ENCODE data around the gene KAT2A. TPM values are rescaled to one million over a fixed set of nuclear protein-coding genes. Genes with fewer than 3 reads are reported as not detected.

Gene KAT2A
- total RNA-seq, 1 experiment from 2014 or later, result 41.2 TPM

DNA sequence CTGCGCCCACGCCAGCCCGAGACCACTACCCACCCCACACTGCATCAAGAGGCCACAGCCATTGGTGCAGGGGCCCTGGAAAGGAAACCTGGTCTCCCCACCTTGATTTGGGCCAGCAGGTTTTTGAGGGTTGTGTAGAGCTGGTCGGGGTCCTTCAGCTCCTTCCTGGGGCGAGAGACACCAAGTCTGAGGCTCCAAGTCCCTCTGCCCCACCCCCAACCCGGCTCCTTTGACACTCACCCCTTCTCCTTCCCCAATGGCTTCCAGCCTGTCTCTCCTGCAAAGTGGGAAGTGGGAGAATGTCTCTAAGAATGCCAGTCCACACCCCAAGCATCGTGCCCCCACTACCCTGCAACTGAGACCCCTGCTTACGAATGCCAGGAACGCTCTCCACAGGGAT lies 7.0 kb downstream of the KAT2A start:
- no peaks in the 10 kb centered on the region for H3K9me2 ChIP-seq (ENCODE audit: insufficient read depth)
- peaks cover 0 to 5% of the 10 kb centered on the region in 2 experiments; a peak in 1 of 4 replicates for H3K4me1 ChIP-seq (ENCODE audit: control insufficient read depth in 1 of 2, insufficient read depth in 2 of 2, low read length in 2 of 2)
- DNase-seq (ENCODE audit: low read depth, low spot score) (no peak), ATAC-seq (no peak)
- ChIA-PET RAD21 (ENCODE audit: low non-redundant PET in 1 of 2, low total read pairs in 2 of 2, uncharacterized antibody in 2 of 2, unreplicated experiment in 2 of 2) (interaction anchor here in 1 of 2 experiments (1.3 kb wide), 1 partner anchor 88 kb away, joined by 3 read pairs; no protein-coding TSS in a partner anchor), CTCF (interaction anchor here (1.1 to 1.6 kb wide), 2 partner anchors 46 to 89 kb away, joined by 3 read pairs; no protein-coding TSS in a partner anchor), POLR2A (no interaction called here)
- intact Hi-C loops (cut with micrococcal nuclease), result no loop called here
- no peak overlapping the region for H3K4me3 ChIP-seq (replicated peaks in 1 of 2; ENCODE audit: low read depth in 1 of 2, low read length in 2 of 2)
- H4K20me1 ChIP-seq (ENCODE audit: insufficient read depth), result no peaks in the 10 kb centered on the region
- no peak overlapping the region for H3K27ac ChIP-seq (ENCODE audit: low read depth, low read length)
- no peaks in the 10 kb centered on the region for H3K79me2 ChIP-seq (ENCODE audit: insufficient read depth, low read length)
- H3K9me3 ChIP-seq (ENCODE audit: control insufficient read depth in 1 of 2, insufficient read depth in 1 of 2, low read depth in 1 of 2, low read length in 2 of 2), result no peaks in the 10 kb centered on the region
- H3K4me2 ChIP-seq (ENCODE audit: low read length), result no peak overlapping the region
- TF ChIP-seq, protein P1, sequence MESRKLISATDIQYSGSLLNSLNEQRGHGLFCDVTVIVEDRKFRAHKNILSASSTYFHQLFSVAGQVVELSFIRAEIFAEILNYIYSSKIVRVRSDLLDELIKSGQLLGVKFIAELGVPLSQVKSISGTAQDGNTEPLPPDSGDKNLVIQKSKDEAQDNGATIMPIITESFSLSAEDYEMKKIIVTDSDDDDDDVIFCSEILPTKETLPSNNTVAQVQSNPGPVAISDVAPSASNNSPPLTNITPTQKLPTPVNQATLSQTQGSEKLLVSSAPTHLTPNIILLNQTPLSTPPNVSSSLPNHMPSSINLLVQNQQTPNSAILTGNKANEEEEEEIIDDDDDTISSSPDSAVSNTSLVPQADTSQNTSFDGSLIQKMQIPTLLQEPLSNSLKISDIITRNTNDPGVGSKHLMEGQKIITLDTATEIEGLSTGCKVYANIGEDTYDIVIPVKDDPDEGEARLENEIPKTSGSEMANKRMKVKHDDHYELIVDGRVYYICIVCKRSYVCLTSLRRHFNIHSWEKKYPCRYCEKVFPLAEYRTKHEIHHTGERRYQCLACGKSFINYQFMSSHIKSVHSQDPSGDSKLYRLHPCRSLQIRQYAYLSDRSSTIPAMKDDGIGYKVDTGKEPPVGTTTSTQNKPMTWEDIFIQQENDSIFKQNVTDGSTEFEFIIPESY (IDR thresholded peaks at IDR 0.05; ENCODE audit: extremely low read depth, insufficient replicate concordance, low read length), result no peak
- TF ChIP-seq CEBPB (IDR thresholded peaks at IDR 0.05; ENCODE audit: low read depth), result no peak
- TF ChIP-seq, protein P2, sequence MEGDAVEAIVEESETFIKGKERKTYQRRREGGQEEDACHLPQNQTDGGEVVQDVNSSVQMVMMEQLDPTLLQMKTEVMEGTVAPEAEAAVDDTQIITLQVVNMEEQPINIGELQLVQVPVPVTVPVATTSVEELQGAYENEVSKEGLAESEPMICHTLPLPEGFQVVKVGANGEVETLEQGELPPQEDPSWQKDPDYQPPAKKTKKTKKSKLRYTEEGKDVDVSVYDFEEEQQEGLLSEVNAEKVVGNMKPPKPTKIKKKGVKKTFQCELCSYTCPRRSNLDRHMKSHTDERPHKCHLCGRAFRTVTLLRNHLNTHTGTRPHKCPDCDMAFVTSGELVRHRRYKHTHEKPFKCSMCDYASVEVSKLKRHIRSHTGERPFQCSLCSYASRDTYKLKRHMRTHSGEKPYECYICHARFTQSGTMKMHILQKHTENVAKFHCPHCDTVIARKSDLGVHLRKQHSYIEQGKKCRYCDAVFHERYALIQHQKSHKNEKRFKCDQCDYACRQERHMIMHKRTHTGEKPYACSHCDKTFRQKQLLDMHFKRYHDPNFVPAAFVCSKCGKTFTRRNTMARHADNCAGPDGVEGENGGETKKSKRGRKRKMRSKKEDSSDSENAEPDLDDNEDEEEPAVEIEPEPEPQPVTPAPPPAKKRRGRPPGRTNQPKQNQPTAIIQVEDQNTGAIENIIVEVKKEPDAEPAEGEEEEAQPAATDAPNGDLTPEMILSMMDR (IDR thresholded peaks at IDR 0.05 in 2 of 3, conservative IDR thresholded peaks at IDR 0.05 in 1 of 3; ENCODE audit: borderline replicate concordance in 1 of 3, insufficient read depth in 1 of 3, low read depth in 2 of 3, low read length in 2 of 3), result no peak
- no peak for TF ChIP-seq ELF1 (IDR thresholded peaks at IDR 0.05; ENCODE audit: borderline replicate concordance, low read depth)
- no peak for TF ChIP-seq EZH2 (IDR thresholded peaks at IDR 0.05)
- TF ChIP-seq TCF7L2 (IDR thresholded peaks at IDR 0.05; ENCODE audit: borderline replicate concordance, extremely low read depth, insufficient read depth, insufficient read length), result no peak
- no peak for TF ChIP-seq EZH2phosphoT487 (IDR thresholded peaks at IDR 0.05; ENCODE audit: borderline replicate concordance)
- TF ChIP-seq ZFX (IDR thresholded peaks at IDR 0.05), result no peak
- no peak for TF ChIP-seq CBX3 (IDR thresholded peaks at IDR 0.05; ENCODE audit: low read depth)
- TF ChIP-seq SP1 (IDR thresholded peaks at IDR 0.05; ENCODE audit: low read depth), result no peak
- TF ChIP-seq POLR2AphosphoS5 (IDR thresholded peaks at IDR 0.05; ENCODE audit: low read depth, low read length), result no peak
- TF ChIP-seq JUND (IDR thresholded peaks at IDR 0.05), result no peak
- TF ChIP-seq, protein P3, sequence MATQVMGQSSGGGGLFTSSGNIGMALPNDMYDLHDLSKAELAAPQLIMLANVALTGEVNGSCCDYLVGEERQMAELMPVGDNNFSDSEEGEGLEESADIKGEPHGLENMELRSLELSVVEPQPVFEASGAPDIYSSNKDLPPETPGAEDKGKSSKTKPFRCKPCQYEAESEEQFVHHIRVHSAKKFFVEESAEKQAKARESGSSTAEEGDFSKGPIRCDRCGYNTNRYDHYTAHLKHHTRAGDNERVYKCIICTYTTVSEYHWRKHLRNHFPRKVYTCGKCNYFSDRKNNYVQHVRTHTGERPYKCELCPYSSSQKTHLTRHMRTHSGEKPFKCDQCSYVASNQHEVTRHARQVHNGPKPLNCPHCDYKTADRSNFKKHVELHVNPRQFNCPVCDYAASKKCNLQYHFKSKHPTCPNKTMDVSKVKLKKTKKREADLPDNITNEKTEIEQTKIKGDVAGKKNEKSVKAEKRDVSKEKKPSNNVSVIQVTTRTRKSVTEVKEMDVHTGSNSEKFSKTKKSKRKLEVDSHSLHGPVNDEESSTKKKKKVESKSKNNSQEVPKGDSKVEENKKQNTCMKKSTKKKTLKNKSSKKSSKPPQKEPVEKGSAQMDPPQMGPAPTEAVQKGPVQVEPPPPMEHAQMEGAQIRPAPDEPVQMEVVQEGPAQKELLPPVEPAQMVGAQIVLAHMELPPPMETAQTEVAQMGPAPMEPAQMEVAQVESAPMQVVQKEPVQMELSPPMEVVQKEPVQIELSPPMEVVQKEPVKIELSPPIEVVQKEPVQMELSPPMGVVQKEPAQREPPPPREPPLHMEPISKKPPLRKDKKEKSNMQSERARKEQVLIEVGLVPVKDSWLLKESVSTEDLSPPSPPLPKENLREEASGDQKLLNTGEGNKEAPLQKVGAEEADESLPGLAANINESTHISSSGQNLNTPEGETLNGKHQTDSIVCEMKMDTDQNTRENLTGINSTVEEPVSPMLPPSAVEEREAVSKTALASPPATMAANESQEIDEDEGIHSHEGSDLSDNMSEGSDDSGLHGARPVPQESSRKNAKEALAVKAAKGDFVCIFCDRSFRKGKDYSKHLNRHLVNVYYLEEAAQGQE (IDR thresholded peaks at IDR 0.05; ENCODE audit: low read depth), result no peak
- TF ChIP-seq FOSL1 (IDR thresholded peaks at IDR 0.05; ENCODE audit: low read depth), result no peak
- TF ChIP-seq, protein P4, sequence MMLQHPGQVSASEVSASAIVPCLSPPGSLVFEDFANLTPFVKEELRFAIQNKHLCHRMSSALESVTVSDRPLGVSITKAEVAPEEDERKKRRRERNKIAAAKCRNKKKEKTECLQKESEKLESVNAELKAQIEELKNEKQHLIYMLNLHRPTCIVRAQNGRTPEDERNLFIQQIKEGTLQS (IDR thresholded peaks at IDR 0.05), result no peak
- TF ChIP-seq RAD21 (IDR thresholded peaks at IDR 0.05; ENCODE audit: low read depth), result no peak
- TF ChIP-seq, protein P5, sequence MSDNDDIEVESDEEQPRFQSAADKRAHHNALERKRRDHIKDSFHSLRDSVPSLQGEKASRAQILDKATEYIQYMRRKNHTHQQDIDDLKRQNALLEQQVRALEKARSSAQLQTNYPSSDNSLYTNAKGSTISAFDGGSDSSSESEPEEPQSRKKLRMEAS (IDR thresholded peaks at IDR 0.05), result no peak
- TF ChIP-seq SIN3A (IDR thresholded peaks at IDR 0.05; ENCODE audit: low read depth), result no peak
- no peak for TF ChIP-seq YY1 (IDR thresholded peaks at IDR 0.05; ENCODE audit: extremely low read depth, insufficient replicate concordance, low read depth, low read length)
- no peak for TF ChIP-seq SRF (IDR thresholded peaks at IDR 0.05; ENCODE audit: low read depth)
- no TSS peak for BruUV-seq (replicated peaks)
- H3K27me3 ChIP-seq (ENCODE audit: insufficient read depth, low read length), result no peaks in the 10 kb centered on the region
- peaks cover 3 to 11% of the 10 kb centered on the region in 2 experiments for H3K36me3 ChIP-seq (ENCODE audit: control insufficient read depth in 1 of 2, insufficient read depth in 2 of 2, low read length in 2 of 2)
- no peak overlapping the region for H2AFZ ChIP-seq (ENCODE audit: low read depth, low read length, poor library complexity, severe bottlenecking)
- no peak overlapping the region for H3K9ac ChIP-seq (ENCODE audit: low read length)
